Nephron progenitor cell (in vitro differentiated cells): ENCODE results near the gene AMH.

Source experiments
- DNase-seq: peaks from one replicate; pipeline ENCODE4 v3.0.0; 2021
- H3K27ac Mint-ChIP-seq: 2 replicates; pipeline ENCODE4 v1.8.0; 2021; ENCODE audit warnings: mild to moderate bottlenecking, moderate library complexity, mixed read lengths
- H3K27me3 Mint-ChIP-seq: 2 replicates; pipeline ENCODE4 v1.8.0; 2021; ENCODE audit warnings: mild to moderate bottlenecking, low read depth, mixed read lengths; ENCODE audit not compliant: poor library complexity
- H3K36me3 Mint-ChIP-seq: 2 replicates; pipeline ENCODE4 v1.8.0; 2021; ENCODE audit warnings: low read depth, mixed read lengths
- H3K4me1 Mint-ChIP-seq: 2 replicates; pipeline ENCODE4 v1.8.0; 2021; ENCODE audit warnings: mixed read lengths
- H3K4me3 Mint-ChIP-seq: 2 replicates; pipeline ENCODE4 v1.8.0; 2021; ENCODE audit warnings: mild to moderate bottlenecking, moderate library complexity, mixed read lengths
- H3K9me3 Mint-ChIP-seq: 2 replicates; pipeline ENCODE4 v1.8.0; 2021; ENCODE audit warnings: mild to moderate bottlenecking, moderate library complexity, mixed read lengths
- CTCF ChIP-seq: fragments of 200-600 bp; sonication (generic); IDR thresholded peaks from 2 replicates; pipeline ENCODE4 v1.5.0; 2021; ENCODE audit warnings: antibody characterized with exemption

The AMH gene

GRCh38 chr19:2270423-2271233 is 21.5 kb downstream of the AMH start:
- no peak overlapping the region for H3K27ac Mint-ChIP-seq
- H3K36me3 Mint-ChIP-seq, result peaks cover 17% of the 10 kb centered on the region
- peak overlapping the region; percentile 91 for H3K4me3 Mint-ChIP-seq
- H3K9me3 Mint-ChIP-seq, result no peaks in the 10 kb centered on the region
- peaks cover 54% of the 10 kb centered on the region for H3K4me1 Mint-ChIP-seq
- peaks cover 22% of the 10 kb centered on the region for H3K27me3 Mint-ChIP-seq
- TF ChIP-seq CTCF, result no peak
- DNase-seq, result peak; percentile 61

GRCh38 chr19:2271234-2272103 is 22.3 kb downstream of the AMH start:
- H3K27me3 Mint-ChIP-seq, result peaks cover 16% of the 10 kb centered on the region
- peaks cover 17% of the 10 kb centered on the region for H3K36me3 Mint-ChIP-seq
- H3K4me3 Mint-ChIP-seq, result peak overlapping the region; percentile 83
- TF ChIP-seq CTCF, result no peak
- H3K4me1 Mint-ChIP-seq, result peaks cover 51% of the 10 kb centered on the region
- H3K9me3 Mint-ChIP-seq, result no peaks in the 10 kb centered on the region
- no peak overlapping the region for H3K27ac Mint-ChIP-seq
- DNase-seq, result no peak

- TF ChIP-seq CTCF, result peak; percentile 96
- DNase-seq, result peak; percentile 93
- H3K27ac Mint-ChIP-seq, result peak overlapping the region; percentile 95
- peaks cover 27% of the 10 kb centered on the region for H3K36me3 Mint-ChIP-seq
- H3K27me3 Mint-ChIP-seq, result peaks cover 9% of the 10 kb centered on the region
- H3K4me1 Mint-ChIP-seq, result peaks cover 38% of the 10 kb centered on the region
- H3K9me3 Mint-ChIP-seq, result no peaks in the 10 kb centered on the region
- H3K4me3 Mint-ChIP-seq, result peak overlapping the region; percentile 77
These were observed 24.4 kb downstream of the AMH start for GRCh38 chr19:2273356-2274184.

GRCh38 chr19:2274185-2274711 is 25.1 kb downstream of the AMH start:
- H3K27ac Mint-ChIP-seq, result peak overlapping the region; percentile 68
- H3K4me3 Mint-ChIP-seq, result peak overlapping the region; percentile 77
- peaks cover 36% of the 10 kb centered on the region for H3K4me1 Mint-ChIP-seq
- peaks cover 27% of the 10 kb centered on the region for H3K36me3 Mint-ChIP-seq
- no peak for DNase-seq
- TF ChIP-seq CTCF, result no peak
- H3K9me3 Mint-ChIP-seq, result no peaks in the 10 kb centered on the region
- peaks cover 12% of the 10 kb centered on the region for H3K27me3 Mint-ChIP-seq

GRCh38 chr19:2274931-2275535 is 25.9 kb downstream of the AMH start:
- H3K4me3 Mint-ChIP-seq, result no peak overlapping the region
- DNase-seq, result peak; percentile 64
- H3K27me3 Mint-ChIP-seq, result peaks cover 13% of the 10 kb centered on the region
- peak; percentile 48 for TF ChIP-seq CTCF
- H3K27ac Mint-ChIP-seq, result no peak overlapping the region
- no peaks in the 10 kb centered on the region for H3K9me3 Mint-ChIP-seq
- H3K4me1 Mint-ChIP-seq, result peaks cover 36% of the 10 kb centered on the region
- H3K36me3 Mint-ChIP-seq, result peaks cover 27% of the 10 kb centered on the region
